Ishikawa (cell line): ENCODE measurements around the gene CORO2B.
A peak's percentile ranks its signal among the peaks of the same experiment; 100 is the strongest.

Experiments used
- CEBPB ChIP-seq: IDR thresholded peaks from 2 replicates; pipeline ENCODE4 v1.6.1; 2012
- CREB1 ChIP-seq: IDR thresholded peaks from 2 replicates; pipeline ENCODE4 v1.6.1; 2012; ENCODE audit warnings: low read depth
- EGR1 ChIP-seq: IDR thresholded peaks from 2 replicates; pipeline ENCODE4 v1.6.1; 2012
- EP300 ChIP-seq: IDR thresholded peaks from 2 replicates; pipeline ENCODE4 v1.6.1; 2012; ENCODE audit warnings: borderline replicate concordance
- FOXM1 ChIP-seq: IDR thresholded peaks from 2 replicates; pipeline ENCODE4 v1.6.1; 2012; ENCODE audit warnings: low read depth, borderline replicate concordance
- MAX ChIP-seq: IDR thresholded peaks from 2 replicates; pipeline ENCODE4 v1.6.1; 2012
- NFIC ChIP-seq: IDR thresholded peaks from 2 replicates; pipeline ENCODE4 v1.6.1; 2012
- RAD21 ChIP-seq: IDR thresholded peaks from 2 replicates; pipeline ENCODE4 v1.6.1; 2012; ENCODE audit warnings: low read depth
- TAF1 ChIP-seq: IDR thresholded peaks from 2 replicates; pipeline ENCODE4 v1.6.1; 2012; ENCODE audit warnings: low read depth, mild to moderate bottlenecking
- TCF12 ChIP-seq: IDR thresholded peaks from 2 replicates; pipeline ENCODE4 v1.6.1; 2012; ENCODE audit warnings: low read depth
- TEAD4 ChIP-seq: IDR thresholded peaks from 2 replicates; pipeline ENCODE4 v1.6.1; 2012
- USF1 ChIP-seq: IDR thresholded peaks from 2 replicates; pipeline ENCODE4 v1.6.1; 2012
- YY1 ChIP-seq: IDR thresholded peaks from 2 replicates; pipeline ENCODE4 v1.6.1; 2012; ENCODE audit warnings: low read depth
- ZBTB7A ChIP-seq: IDR thresholded peaks from 2 replicates; pipeline ENCODE4 v1.6.1; 2012; ENCODE audit warnings: low read depth
- TF ChIP-seq, protein P1 (sequence below): IDR thresholded peaks from 2 replicates; pipeline ENCODE4 v1.6.1; 2012; ENCODE audit warnings: low read depth, mild to moderate bottlenecking

The CORO2B gene

GRCh38 chr15:68721886-68722285 is 143.1 kb downstream of the CORO2B start:
- TF ChIP-seq FOXM1: no peak
- no peak for TF ChIP-seq EP300
- TF ChIP-seq TEAD4: no peak
- no peak for TF ChIP-seq ZBTB7A
- no peak for TF ChIP-seq USF1

DNA sequence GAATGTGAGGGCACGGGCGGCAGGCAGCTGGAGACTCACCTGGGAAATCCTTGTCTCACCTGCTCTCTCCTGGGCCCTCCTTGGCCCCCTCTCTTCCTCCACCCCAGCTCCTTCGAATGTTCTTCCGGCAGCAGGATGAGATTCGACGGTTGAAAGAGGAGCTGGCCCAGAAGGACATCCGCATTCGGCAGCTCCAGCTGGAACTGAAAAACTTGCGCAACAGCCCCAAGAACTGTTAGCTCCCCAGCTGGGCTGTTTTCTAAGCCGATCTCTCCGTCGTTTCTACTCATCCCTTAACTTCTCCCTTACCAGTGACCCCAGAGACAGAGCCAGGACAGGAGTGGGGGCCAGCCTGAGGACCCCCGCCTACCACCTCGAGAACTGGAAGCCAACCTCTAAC is 146.9 kb downstream of the CORO2B start:
- TF ChIP-seq CEBPB (peak; percentile 77), FOXM1 (no peak)

DNA sequence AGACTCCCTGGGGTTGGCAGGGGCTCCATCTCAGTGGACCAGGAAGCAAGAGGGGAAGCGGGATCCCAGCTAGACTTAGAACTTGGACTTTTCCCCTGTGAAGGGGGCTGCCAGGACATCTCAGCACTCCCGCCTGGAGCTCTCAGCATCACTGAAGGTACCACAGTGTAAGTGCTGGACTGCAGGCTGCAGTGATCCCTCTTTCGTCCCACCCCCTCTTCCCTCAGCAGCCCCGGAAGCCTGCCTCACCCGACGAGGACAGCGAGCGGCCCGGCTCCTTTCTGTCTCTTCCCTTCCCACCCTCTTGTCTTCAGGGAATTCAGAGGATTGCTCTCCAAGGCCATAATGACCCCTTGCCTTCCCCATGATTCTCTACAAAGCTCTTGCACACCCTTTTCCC is 147.5 kb downstream of the CORO2B start:
- TF ChIP-seq TCF12 (no peak), NFIC (no peak), ZBTB7A (no peak)

GRCh38 chr15:68729789-68730411 is 151.1 kb downstream of the CORO2B start:
- TF ChIP-seq TAF1 (no peak), CREB1 (no peak), CEBPB (no peak), ZBTB7A (no peak), YY1 (no peak), TEAD4 (no peak), NFIC (no peak), EGR1 (no peak), EP300 (no peak)
- TF ChIP-seq, protein P1, sequence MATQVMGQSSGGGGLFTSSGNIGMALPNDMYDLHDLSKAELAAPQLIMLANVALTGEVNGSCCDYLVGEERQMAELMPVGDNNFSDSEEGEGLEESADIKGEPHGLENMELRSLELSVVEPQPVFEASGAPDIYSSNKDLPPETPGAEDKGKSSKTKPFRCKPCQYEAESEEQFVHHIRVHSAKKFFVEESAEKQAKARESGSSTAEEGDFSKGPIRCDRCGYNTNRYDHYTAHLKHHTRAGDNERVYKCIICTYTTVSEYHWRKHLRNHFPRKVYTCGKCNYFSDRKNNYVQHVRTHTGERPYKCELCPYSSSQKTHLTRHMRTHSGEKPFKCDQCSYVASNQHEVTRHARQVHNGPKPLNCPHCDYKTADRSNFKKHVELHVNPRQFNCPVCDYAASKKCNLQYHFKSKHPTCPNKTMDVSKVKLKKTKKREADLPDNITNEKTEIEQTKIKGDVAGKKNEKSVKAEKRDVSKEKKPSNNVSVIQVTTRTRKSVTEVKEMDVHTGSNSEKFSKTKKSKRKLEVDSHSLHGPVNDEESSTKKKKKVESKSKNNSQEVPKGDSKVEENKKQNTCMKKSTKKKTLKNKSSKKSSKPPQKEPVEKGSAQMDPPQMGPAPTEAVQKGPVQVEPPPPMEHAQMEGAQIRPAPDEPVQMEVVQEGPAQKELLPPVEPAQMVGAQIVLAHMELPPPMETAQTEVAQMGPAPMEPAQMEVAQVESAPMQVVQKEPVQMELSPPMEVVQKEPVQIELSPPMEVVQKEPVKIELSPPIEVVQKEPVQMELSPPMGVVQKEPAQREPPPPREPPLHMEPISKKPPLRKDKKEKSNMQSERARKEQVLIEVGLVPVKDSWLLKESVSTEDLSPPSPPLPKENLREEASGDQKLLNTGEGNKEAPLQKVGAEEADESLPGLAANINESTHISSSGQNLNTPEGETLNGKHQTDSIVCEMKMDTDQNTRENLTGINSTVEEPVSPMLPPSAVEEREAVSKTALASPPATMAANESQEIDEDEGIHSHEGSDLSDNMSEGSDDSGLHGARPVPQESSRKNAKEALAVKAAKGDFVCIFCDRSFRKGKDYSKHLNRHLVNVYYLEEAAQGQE: no peak

- peak; percentile 77 for TF ChIP-seq RAD21
- no peak for TF ChIP-seq TEAD4
These were observed 151.7 kb downstream of the CORO2B start for GRCh38 chr15:68730471-68730919.

GRCh38 chr15:68730976-68731897 is 152.4 kb downstream of the CORO2B start:
- TF ChIP-seq RAD21: no peak
- no peak for TF ChIP-seq NFIC
- TF ChIP-seq, protein P1: no peak
- TF ChIP-seq ZBTB7A: no peak
- no peak for TF ChIP-seq YY1

DNA sequence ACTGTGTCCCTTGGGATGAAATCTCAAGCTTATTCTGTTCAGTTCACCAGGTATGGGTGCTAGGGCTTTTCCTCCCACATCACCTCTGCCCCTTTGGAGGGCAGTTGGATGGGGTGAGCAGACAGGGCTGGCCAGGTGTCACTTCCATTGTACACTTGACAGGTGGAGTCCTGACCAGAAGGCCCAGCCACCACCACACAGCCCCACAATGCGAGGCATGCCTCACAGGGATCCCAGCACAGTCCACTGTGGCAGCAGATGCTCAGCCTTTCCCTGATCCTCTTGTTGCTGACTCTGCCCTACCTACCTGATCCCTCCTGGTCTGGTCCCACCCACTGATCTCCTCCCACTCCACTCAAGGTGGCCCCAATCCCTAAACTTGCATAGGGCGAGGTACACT is 153.7 kb downstream of the CORO2B start:
- TF ChIP-seq NFIC: no peak
- no peak for TF ChIP-seq USF1
- no peak for TF ChIP-seq CEBPB
- TF ChIP-seq ZBTB7A: no peak
- TF ChIP-seq RAD21: no peak
- TF ChIP-seq EGR1: no peak
- TF ChIP-seq EP300: no peak
- TF ChIP-seq TEAD4: no peak
- no peak for TF ChIP-seq YY1
- TF ChIP-seq, protein P1: no peak
- TF ChIP-seq CREB1: no peak
- no peak for TF ChIP-seq MAX
